HEK293 (cell line): ENCODE measurements around the gene PYHIN1.

Experiments used
- CTCF ChIA-PET: fragments of 350-600 bp; formaldehyde crosslinking; extraction: SDS; loops from one replicate; lab custom pipeline; 2021; ENCODE audit warnings: antibody characterized with exemption; lab: Yijun Ruan, JAX
- POLR2A ChIA-PET: fragments of 300-600 bp; formaldehyde crosslinking; extraction: SDS; loops from one replicate; lab custom pipeline; 2020; ENCODE audit warnings: antibody characterized with exemption, inconsistent platforms; lab: Yijun Ruan, JAX
- H3K27ac ChIP-seq: fragments of 200-500 bp; sonication (Bioruptor generic); 2 replicates; pipeline ENCODE4 v1.5.1; 2014; ENCODE audit warnings: low read depth, low read length, control low read depth, inconsistent platforms; ENCODE audit errors: extremely low read depth
- H3K36me3 ChIP-seq, 2 experiments: fragments of 200-500 bp in 1 of 2; sonication (Bioruptor generic) in 1 of 2; 1 replicate in 1 of 2; 2 replicates in 1 of 2; pipeline ENCODE4 v1.5.1; 2014 to 2017; ENCODE audit warnings: inconsistent platforms in 2 of 2, low read length in 2 of 2; ENCODE audit not compliant: control insufficient read depth in 2 of 2, insufficient read depth in 1 of 2
- H3K4me1 ChIP-seq: fragments of 200-500 bp; sonication (Bioruptor generic); 2 replicates; pipeline ENCODE4 v1.5.1; 2014; ENCODE audit warnings: mild to moderate bottlenecking, low read length, inconsistent platforms; ENCODE audit not compliant: control insufficient read depth, insufficient read depth
- H3K4me3 ChIP-seq: 2 replicates; pipeline ENCODE4 v1.5.1; 2011; ENCODE audit warnings: low read depth, mild to moderate bottlenecking, control low read depth, low read length, moderate library complexity
- H3K9me3 ChIP-seq: fragments of 200-500 bp; sonication (Bioruptor generic); 2 replicates; pipeline ENCODE4 v1.5.1; 2014; ENCODE audit warnings: low read depth, low read length, inconsistent platforms; ENCODE audit not compliant: control insufficient read depth, insufficient read depth
- GFI1B ChIP-seq: fragments of 450-650 bp; formaldehyde crosslinking; IDR thresholded peaks from 2 replicates; pipeline ENCODE4 v1.5.1; 2016; ENCODE audit warnings: missing biosample characterization, missing genetic modification characterization
- PRDM2 ChIP-seq: fragments of 450-650 bp; formaldehyde crosslinking; IDR thresholded peaks from 2 replicates; pipeline ENCODE4 v1.5.1; 2016; ENCODE audit warnings: missing biosample characterization, missing genetic modification characterization, borderline replicate concordance
- SALL2 ChIP-seq: fragments of 450-650 bp; formaldehyde crosslinking; IDR thresholded peaks from 2 replicates; pipeline ENCODE4 v1.5.0; 2017; ENCODE audit warnings: missing biosample characterization, mild to moderate bottlenecking, missing genetic modification characterization, borderline replicate concordance
- ZBTB21 ChIP-seq: fragments of 450-650 bp; formaldehyde crosslinking; IDR thresholded peaks from 2 replicates; pipeline ENCODE4 v1.5.1; 2017; ENCODE audit warnings: missing biosample characterization, missing genetic modification characterization
- ZNF10 ChIP-seq: fragments of 450-650 bp; formaldehyde crosslinking; IDR thresholded peaks from 2 replicates; pipeline ENCODE4 v1.5.1; 2017; ENCODE audit warnings: missing biosample characterization, missing genetic modification characterization
- ZNF518A ChIP-seq: fragments of 450-650 bp; formaldehyde crosslinking; conservative IDR thresholded peaks from 2 replicates; pipeline ENCODE4 v1.5.1; 2016; ENCODE audit warnings: low read depth, missing biosample characterization, missing genetic modification characterization
- ZNF560 ChIP-seq: fragments of 450-650 bp; formaldehyde crosslinking; IDR thresholded peaks from 2 replicates; pipeline ENCODE4 v1.5.1; 2017; ENCODE audit warnings: missing biosample characterization, missing genetic modification characterization, borderline replicate concordance
- ZNF670 ChIP-seq: fragments of 450-650 bp; formaldehyde crosslinking; IDR thresholded peaks from 2 replicates; pipeline ENCODE4 v1.5.1; 2016; ENCODE audit warnings: missing biosample characterization, missing genetic modification characterization, low read depth
- ZNF768 ChIP-seq: fragments of 450-650 bp; formaldehyde crosslinking; IDR thresholded peaks from 2 replicates; pipeline ENCODE4 v1.5.1; 2018; ENCODE audit warnings: missing biosample characterization, mild to moderate bottlenecking, missing genetic modification characterization
- TF ChIP-seq, protein P1 (sequence below): fragments of 450-650 bp; formaldehyde crosslinking; IDR thresholded peaks from 2 replicates; pipeline ENCODE4 v1.5.1; 2016; ENCODE audit warnings: missing biosample characterization, missing genetic modification characterization
- TF ChIP-seq, protein P2 (sequence below): fragments of 450-650 bp; formaldehyde crosslinking; IDR thresholded peaks from 2 replicates; pipeline ENCODE4 v1.5.1; 2016; ENCODE audit warnings: missing biosample characterization, missing genetic modification characterization

PYHIN1 gene

DNA sequence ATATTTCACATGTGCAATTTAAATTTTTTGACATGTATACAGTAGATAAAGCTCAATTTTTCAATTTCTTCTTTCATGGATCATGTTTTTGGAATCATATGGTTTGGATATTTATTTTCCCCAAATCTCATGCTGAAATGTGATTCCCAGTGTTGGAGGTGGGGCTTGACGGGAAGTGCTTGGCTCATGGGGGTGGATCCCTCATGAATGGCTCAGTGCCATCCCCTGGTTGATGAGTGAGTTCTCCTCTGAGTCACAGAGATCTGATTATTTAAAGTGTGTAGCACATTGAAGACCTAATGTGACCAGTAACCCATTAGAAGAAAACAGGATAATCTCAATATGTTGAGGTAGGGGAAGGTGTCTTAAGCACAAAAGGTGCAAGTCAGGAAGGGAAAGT lies 69.3 kb downstream of the PYHIN1 start (continued):
- TF ChIP-seq PRDM2, result no peak
- TF ChIP-seq, protein P1, sequence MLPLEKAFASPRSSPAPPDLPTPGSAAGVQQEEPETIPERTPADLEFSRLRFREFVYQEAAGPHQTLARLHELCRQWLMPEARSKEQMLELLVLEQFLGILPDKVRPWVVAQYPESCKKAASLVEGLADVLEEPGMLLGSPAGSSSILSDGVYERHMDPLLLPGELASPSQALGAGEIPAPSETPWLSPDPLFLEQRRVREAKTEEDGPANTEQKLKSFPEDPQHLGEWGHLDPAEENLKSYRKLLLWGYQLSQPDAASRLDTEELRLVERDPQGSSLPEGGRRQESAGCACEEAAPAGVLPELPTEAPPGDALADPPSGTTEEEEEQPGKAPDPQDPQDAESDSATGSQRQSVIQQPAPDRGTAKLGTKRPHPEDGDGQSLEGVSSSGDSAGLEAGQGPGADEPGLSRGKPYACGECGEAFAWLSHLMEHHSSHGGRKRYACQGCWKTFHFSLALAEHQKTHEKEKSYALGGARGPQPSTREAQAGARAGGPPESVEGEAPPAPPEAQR, result no peak

GRCh38 chr1:159005161-159005560 lies 73.8 kb downstream of the PYHIN1 start:
- TF ChIP-seq ZNF518A (tag by site-specific recombination), result no peak
- TF ChIP-seq ZNF10 (tag by site-specific recombination), result no peak
- no peak for TF ChIP-seq ZNF768 (tag by site-specific recombination)
- no peak for TF ChIP-seq ZNF560 (tag by site-specific recombination)
- no peak for TF ChIP-seq GFI1B
- no peak for TF ChIP-seq ZNF670 (tag by site-specific recombination)
- TF ChIP-seq, protein P2, sequence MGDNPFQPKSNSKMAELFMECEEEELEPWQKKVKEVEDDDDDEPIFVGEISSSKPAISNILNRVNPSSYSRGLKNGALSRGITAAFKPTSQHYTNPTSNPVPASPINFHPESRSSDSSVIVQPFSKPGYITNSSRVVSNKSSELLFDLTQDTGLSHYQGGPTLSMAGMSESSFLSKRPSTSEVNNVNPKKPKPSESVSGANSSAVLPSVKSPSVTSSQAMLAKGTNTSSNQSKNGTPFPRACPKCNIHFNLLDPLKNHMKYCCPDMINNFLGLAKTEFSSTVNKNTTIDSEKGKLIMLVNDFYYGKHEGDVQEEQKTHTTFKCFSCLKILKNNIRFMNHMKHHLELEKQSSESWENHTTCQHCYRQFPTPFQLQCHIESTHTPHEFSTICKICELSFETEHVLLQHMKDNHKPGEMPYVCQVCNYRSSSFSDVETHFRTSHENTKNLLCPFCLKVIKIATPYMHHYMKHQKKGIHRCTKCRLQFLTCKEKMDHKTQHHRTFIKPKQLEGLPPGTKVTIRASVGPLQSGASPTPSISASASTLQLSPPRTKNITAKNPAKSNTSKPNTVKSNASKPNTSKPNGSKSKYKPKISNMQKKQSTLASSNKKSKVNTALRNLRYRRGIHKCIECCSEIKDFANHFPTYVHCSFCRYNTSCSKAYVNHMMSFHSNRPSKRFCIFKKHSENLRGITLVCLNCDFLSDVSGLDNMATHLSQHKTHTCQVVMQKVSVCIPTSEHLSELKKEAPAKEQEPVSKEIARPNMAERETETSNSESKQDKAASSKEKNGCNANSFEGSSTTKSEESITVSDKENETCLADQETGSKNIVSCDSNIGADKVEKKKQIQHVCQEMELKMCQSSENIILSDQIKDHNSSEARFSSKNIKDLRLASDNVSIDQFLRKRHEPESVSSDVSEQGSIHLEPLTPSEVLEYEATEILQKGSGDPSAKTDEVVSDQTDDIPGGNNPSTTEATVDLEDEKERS, result no peak
- TF ChIP-seq ZBTB21 (tag by site-specific recombination), result no peak
- no peak for TF ChIP-seq SALL2 (tag by site-specific recombination)
- Histone ChIP-seq H3K27ac (peak overlapping the region; percentile 92), H3K9me3 (no peaks in the 10 kb centered on the region), H3K36me3 (no peaks in the 10 kb centered on the region), H3K4me1 (peaks cover 15% of the 10 kb centered on the region), H3K4me3 (no peak overlapping the region)
- ChIA-PET POLR2A (no interaction called here), CTCF (no interaction called here)
